ENCODE data around the gene DPYD.

The DPYD gene

GRCh38 chr1:97906567-97907241 is 14.1 kb downstream of the DPYD start:
- DNase-seq (ENCODE audit: low read depth): peak; percentile 78

GRCh38 chr1:97905141-97905940 is 15.5 kb downstream of the DPYD start:
- DNase-seq (ENCODE audit: low read depth): no peak

DNA sequence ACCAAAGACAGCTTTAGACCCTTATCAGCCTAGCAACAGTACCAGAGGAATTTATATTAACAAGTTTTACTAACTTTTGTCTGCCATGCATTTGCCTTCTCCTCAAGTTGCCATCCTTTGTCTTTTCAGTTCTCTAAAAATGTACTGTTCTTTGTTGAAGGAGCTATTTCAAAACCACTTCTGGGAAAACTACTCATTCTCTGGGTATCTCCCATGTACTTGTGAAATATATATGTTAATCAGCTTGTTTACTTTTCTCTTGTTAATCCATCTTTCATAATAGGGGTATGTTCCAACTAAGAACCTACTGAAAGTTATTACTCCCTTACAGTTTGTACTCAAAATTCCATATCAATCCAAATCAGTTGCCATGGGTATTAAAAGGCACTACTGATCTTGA is 16.3 kb downstream of the DPYD start:
- DNase-seq (ENCODE audit: low read depth): peak; percentile 51

- DNase-seq (ENCODE audit: low read depth): peak; percentile 48
Observed at GRCh38 chr1:97903626-97904025, 17.2 kb downstream of the DPYD start.

DNA sequence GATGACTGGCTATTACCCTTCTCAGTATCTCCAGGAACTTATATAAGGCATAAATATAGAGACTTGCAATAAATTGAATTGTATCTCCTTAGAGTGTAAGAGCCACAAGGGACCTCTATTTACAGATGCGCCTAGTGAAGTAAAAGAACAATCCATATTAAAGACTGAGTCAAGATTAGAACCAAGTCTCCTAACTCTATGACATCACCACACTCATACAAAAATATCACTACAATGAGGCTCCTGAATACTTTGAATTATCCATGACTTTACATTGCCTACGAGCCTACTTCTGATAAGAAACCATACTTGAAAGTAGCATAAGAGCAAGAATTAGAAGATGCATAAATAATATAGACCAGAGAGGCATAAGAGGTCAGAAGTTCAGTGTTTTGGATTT is 18.8 kb downstream of the DPYD start:
- DNase-seq (ENCODE audit: low read depth): no peak

GRCh38 chr1:97901017-97901658 is 19.7 kb downstream of the DPYD start:
- no peak for DNase-seq (ENCODE audit: low read depth)

GRCh38 chr1:97898948-97899347 is 21.9 kb downstream of the DPYD start:
- DNase-seq (ENCODE audit: low read depth): no peak

DNA sequence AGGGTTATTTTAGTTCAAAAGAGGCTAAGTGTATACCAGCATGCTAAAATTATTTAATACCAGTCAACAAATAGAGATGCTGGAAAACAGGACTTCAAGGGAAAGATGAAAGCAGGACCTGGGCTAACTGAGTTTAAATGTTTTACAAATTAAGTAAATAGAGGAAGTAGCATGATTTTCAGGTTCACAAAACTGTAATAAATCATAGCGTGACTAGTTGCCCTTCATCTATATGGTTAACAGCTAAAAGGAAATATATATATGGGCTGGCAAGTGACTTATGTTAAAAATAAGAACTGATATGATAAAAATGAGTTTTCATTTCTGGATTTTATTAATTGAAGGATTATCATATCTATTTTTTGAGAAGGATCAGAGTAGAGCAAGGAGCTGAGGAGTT is 25.6 kb downstream of the DPYD start:
- no peak for DNase-seq (ENCODE audit: low read depth)

GRCh38 chr1:97893844-97894243 is 27.0 kb downstream of the DPYD start:
- no peak for DNase-seq (ENCODE audit: low read depth)

- DNase-seq (ENCODE audit: low read depth): no peak
Observed at GRCh38 chr1:97886199-97886598, 34.6 kb downstream of the DPYD start.

DNA sequence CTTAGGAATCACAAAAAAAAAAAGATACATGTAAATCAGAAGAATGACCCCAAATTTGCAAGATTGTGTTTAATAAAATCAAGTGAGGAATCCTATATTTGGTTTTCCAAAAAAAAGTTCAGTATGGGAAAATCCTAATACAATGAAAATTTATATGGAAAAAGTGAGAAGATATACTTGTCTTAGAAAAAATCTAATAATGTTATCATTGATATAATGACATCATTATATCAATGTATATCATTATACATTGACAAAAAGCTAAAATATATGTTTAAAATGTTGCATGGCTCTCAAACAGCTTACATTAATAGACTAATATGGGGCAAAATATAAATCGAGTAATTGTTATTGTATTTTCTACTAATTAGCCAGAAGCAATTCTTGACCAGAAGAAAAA is 37.0 kb downstream of the DPYD start:
- no peak for DNase-seq (ENCODE audit: low read depth)

DNA sequence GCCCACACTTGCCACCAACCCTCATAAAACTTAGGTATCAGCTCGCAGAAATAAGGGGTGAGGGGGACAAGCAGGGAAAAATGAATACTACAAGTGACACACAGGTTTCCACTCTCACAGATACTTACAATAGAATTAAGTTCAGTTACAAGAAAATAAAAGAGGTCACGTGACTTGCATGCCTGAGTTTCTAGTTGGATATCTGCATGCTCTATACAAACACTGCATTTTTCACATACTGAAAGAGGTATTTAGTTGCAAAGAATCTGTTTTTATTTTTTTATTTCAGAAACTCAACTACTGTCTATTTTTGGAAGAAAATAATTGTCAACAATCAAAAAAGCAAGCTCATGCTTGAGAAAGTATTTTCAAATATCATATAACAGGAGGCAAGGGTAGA is 43.5 kb downstream of the DPYD start:
- DNase-seq (ENCODE audit: low read depth): no peak

GRCh38 chr1:97875996-97876395 is 44.8 kb downstream of the DPYD start:
- peak; percentile 27 for DNase-seq (ENCODE audit: low read depth)

GRCh38 chr1:97870589-97870988 is 50.2 kb downstream of the DPYD start:
- DNase-seq (ENCODE audit: low read depth): no peak

DNA sequence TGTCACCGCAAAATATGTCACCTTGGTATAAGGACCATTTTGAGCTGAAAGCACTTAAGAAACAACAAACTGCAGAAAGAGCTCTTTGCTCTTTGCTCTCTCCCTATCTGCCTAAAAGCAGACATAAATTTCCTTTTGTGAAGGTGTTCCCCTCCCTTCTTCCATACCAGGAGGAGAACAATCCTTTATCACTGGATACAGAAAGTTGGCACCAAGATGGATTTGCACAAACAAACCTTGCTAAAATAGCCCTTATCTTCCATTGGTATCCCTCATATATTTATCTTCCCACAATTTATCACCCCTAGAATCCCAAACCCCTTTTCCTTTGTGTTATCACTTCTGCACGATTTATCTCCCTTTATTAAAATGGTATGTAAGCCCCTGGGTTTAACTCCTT is 51.4 kb downstream of the DPYD start:
- DNase-seq (ENCODE audit: low read depth): no peak

DNA sequence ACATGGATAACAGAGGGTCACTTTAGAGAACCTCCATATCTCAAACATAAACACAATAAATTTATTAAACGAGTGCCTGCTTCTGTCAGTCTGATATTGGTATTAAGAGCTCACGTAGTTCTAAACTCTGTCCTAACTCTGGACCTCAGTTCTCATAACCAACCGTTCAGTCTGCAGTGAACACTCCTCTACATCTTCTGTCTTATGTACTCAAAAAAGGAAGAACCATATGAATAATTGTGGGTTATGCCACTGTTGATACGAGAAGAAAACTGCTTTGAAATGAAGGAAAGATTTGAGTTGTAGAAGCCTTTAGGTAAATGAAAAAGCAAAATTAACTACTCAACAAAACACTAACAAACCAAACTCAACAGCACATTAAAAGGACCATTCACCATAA is 53.7 kb downstream of the DPYD start:
- no peak for DNase-seq (ENCODE audit: low read depth)

GRCh38 chr1:97864615-97865014 is 56.2 kb downstream of the DPYD start:
- DNase-seq (ENCODE audit: low read depth): no peak

GRCh38 chr1:97853221-97853620 is 67.6 kb downstream of the DPYD start:
- DNase-seq (ENCODE audit: low read depth): no peak

- peak; percentile 72 for DNase-seq (ENCODE audit: low read depth)
Observed at GRCh38 chr1:97849345-97850340, 71.2 kb downstream of the DPYD start.

DNA sequence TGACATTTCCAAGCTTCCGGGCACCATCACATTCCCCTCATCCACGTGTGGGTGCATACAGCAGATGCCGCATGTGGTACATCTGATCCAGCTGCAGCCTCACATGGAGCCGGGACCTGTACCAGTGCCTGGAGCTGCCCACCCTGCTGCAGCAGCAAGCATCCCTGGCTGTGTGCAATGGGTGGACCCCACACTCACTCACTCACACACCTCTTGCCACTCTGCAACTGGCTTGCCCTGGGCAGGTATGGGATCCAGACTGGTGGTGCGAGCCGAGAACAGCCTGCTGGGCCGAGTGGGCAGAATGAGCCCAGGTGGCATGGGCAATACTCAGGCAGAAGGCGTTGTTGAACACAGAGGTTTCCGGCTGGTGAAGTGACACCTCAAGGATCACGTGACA is 75.0 kb downstream of the DPYD start:
- DNase-seq (ENCODE audit: low read depth): no peak

GRCh38 chr1:97844552-97845089 is 76.2 kb downstream of the DPYD start:
- DNase-seq (ENCODE audit: low read depth): no peak

DNA sequence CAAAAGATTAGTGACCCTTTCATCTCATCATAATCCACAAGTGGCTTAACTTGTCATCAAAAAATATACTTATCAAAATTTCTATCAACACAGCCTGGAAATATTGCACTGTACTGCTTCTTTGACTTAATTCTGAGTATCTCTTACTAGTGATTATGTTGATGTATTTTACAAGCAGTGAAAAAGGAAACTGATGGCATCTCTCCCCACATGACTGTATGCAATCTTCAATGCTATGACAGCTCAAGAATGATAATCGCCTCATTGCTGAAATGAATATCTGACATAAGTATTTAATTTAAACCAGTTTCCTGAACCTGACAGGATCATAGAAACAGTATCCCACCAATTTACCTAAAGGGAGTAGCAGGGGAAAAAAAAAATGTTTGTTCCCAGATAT is 79.5 kb downstream of the DPYD start:
- DNase-seq (ENCODE audit: low read depth): no peak
